WTC11 (cell line): Measurements from ENCODE around the gene MORC2. TPM values are rescaled to one million over a fixed set of nuclear protein-coding genes. Genes with fewer than 3 reads are reported as not detected.

Experiments used
- ATAC-seq: fragments of 200-7000 bp; cut with Tn5 transposase; 2 replicates; pipeline ENCODE4 v1.10.0; 2021; ENCODE audit warnings: mild to moderate bottlenecking, moderate library complexity
- CTCF ChIA-PET: fragments of 300-600 bp; sonication (Branson Sonifier 250); formaldehyde crosslinking; loops from one replicate; lab custom pipeline; 2021; ENCODE audit warnings: antibody characterized with exemption; lab: Charles Lee
- POLR2A ChIA-PET: fragments of 350-600 bp; sonication (Branson Sonifier 250); formaldehyde crosslinking; loops from one replicate; lab custom pipeline; 2021; ENCODE audit warnings: antibody characterized with exemption; lab: Charles Lee
- DNase-seq: peaks from one replicate; pipeline ENCODE4 v3.0.0; 2021; ENCODE audit warnings: low spot score
- H3K27ac Mint-ChIP-seq: 2 replicates; pipeline ENCODE4 v1.8.0; 2021; ENCODE audit warnings: mixed read lengths
- H3K27me3 Mint-ChIP-seq: 2 replicates; pipeline ENCODE4 v1.8.0; 2021; ENCODE audit warnings: low read depth, mild to moderate bottlenecking, moderate library complexity, mixed read lengths
- H3K36me3 Mint-ChIP-seq: 2 replicates; pipeline ENCODE4 v1.8.0; 2021; ENCODE audit warnings: mixed read lengths
- H3K4me1 Mint-ChIP-seq: 2 replicates; pipeline ENCODE4 v1.8.0; 2022; ENCODE audit warnings: mixed read lengths
- H3K4me3 Mint-ChIP-seq: 2 replicates; pipeline ENCODE4 v1.8.0; 2021; ENCODE audit warnings: mild to moderate bottlenecking, moderate library complexity, mixed read lengths
- H3K9me3 Mint-ChIP-seq: 2 replicates; pipeline ENCODE4 v1.8.0; 2021; ENCODE audit warnings: mixed read lengths
- GTF2I ChIP-seq: fragments of 250-450 bp; sonication (Bioruptor Pico); conservative IDR thresholded peaks from 2 replicates; pipeline ENCODE4 v1.4.0; 2021; ENCODE audit warnings: mild to moderate bottlenecking
- HMGA2 ChIP-seq: fragments of 250-450 bp; sonication (Bioruptor Pico); IDR thresholded peaks from 2 replicates; pipeline ENCODE4 v1.4.0; 2021; ENCODE audit warnings: mild to moderate bottlenecking, moderate library complexity
- IRF2 ChIP-seq: sonication (generic); formaldehyde crosslinking; IDR thresholded peaks from 2 replicates; pipeline ENCODE4 v1.8.0; 2022; ENCODE audit warnings: low read depth, missing genetic modification reagents, borderline replicate concordance
- JAZF1 ChIP-seq: fragments of 250-450 bp; sonication (Bioruptor Pico); IDR thresholded peaks from 2 replicates; pipeline ENCODE4 v1.9.0; 2021; ENCODE audit warnings: moderate library complexity, mild to moderate bottlenecking, inconsistent platforms
- JUN ChIP-seq: sonication (generic); formaldehyde crosslinking; IDR thresholded peaks from 2 replicates; pipeline ENCODE4 v1.8.0; 2023; ENCODE audit warnings: mild to moderate bottlenecking, missing genetic modification reagents
- NR3C1 ChIP-seq: sonication (generic); formaldehyde crosslinking; conservative IDR thresholded peaks from 2 replicates; pipeline ENCODE4 v1.8.1; 2023; ENCODE audit warnings: low read depth, mild to moderate bottlenecking, missing genetic modification reagents
- SP1 ChIP-seq: sonication (generic); formaldehyde crosslinking; conservative IDR thresholded peaks from 2 replicates; pipeline ENCODE4 v1.8.1; 2022; ENCODE audit warnings: missing genetic modification reagents
- TCF7 ChIP-seq: sonication (generic); formaldehyde crosslinking; IDR thresholded peaks from 2 replicates; pipeline ENCODE4 v1.8.0; 2022; ENCODE audit warnings: mild to moderate bottlenecking, low read depth, missing genetic modification reagents, moderate library complexity
- TP53 ChIP-seq: sonication (generic); formaldehyde crosslinking; IDR thresholded peaks from 2 replicates; pipeline ENCODE4 v1.8.1; 2023; ENCODE audit warnings: mild to moderate bottlenecking, missing genetic modification reagents
- ZNF263 ChIP-seq: sonication (generic); formaldehyde crosslinking; IDR thresholded peaks from 2 replicates; pipeline ENCODE4 v1.8.1; 2022; ENCODE audit warnings: low read depth, mild to moderate bottlenecking, moderate library complexity, missing genetic modification reagents
- ZNF532 ChIP-seq: fragments of 250-450 bp; sonication (Bioruptor Pico); IDR thresholded peaks from 2 replicates; pipeline ENCODE4 v1.9.0; 2021; ENCODE audit warnings: mild to moderate bottlenecking, borderline replicate concordance
- total RNA-seq: library from RNA; stranded (reverse); gene quantifications from 3 replicates; pipeline ENCODE4 v1.2.3, GENCODE V29; 2021

Gene MORC2
- total RNA-seq, 1 experiment from 2014 or later, result 62.3 TPM

GRCh38 chr22:30906946-30907345 lies 61.6 kb downstream of the MORC2 start:
- Mint-ChIP-seq H3K9me3 (no peaks in the 10 kb centered on the region), H3K4me1 (no peaks in the 10 kb centered on the region), H3K27ac (no peak overlapping the region), H3K36me3 (peaks cover 21% of the 10 kb centered on the region), H3K27me3 (no peaks in the 10 kb centered on the region), H3K4me3 (no peak overlapping the region)
- no peak for ATAC-seq
- CTCF ChIA-PET, result no interaction called here
- no peak for DNase-seq
- TF ChIP-seq ZNF532 (CRISPR knock-in tag), result no peak
- POLR2A ChIA-PET, result no interaction called here

- Mint-ChIP-seq H3K36me3 (peaks cover 24% of the 10 kb centered on the region), H3K4me3 (no peak overlapping the region), H3K9me3 (no peaks in the 10 kb centered on the region), H3K27me3 (no peaks in the 10 kb centered on the region), H3K4me1 (no peaks in the 10 kb centered on the region), H3K27ac (no peak overlapping the region)
- ChIA-PET POLR2A (no interaction called here), CTCF (no interaction called here)
- no peak for DNase-seq
- TF ChIP-seq ZNF532 (CRISPR knock-in tag), result no peak
- TF ChIP-seq HMGA2, result no peak
- no peak for TF ChIP-seq JAZF1 (CRISPR knock-in tag)
- TF ChIP-seq ZNF263 (CRISPR knock-in tag), result no peak
- TF ChIP-seq TP53, result no peak
- TF ChIP-seq JUN (CRISPR knock-in tag), result no peak
- no peak for ATAC-seq
These were observed 62.2 kb downstream of the MORC2 start for GRCh38 chr22:30906411-30906810.

- DNase-seq (no peak), ATAC-seq (no peak)
- no peak for TF ChIP-seq TCF7 (CRISPR knock-in tag)
- no peak for TF ChIP-seq IRF2 (CRISPR knock-in tag)
- TF ChIP-seq NR3C1 (CRISPR knock-in tag), result no peak
- TF ChIP-seq GTF2I, result no peak
- no peak for TF ChIP-seq SP1 (CRISPR knock-in tag)
- H3K9me3 Mint-ChIP-seq, result no peaks in the 10 kb centered on the region
- no peaks in the 10 kb centered on the region for H3K4me1 Mint-ChIP-seq
- H3K36me3 Mint-ChIP-seq, result peaks cover 24% of the 10 kb centered on the region
- CTCF ChIA-PET, result interaction anchor here (0.9 kb wide), 1 partner anchor 150 kb away, joined by 3 read pairs; no protein-coding TSS in a partner anchor
- H3K27me3 Mint-ChIP-seq, result no peaks in the 10 kb centered on the region
- no peak overlapping the region for H3K4me3 Mint-ChIP-seq
- no peak overlapping the region for H3K27ac Mint-ChIP-seq
- POLR2A ChIA-PET, result no interaction called here
These were observed 62.8 kb downstream of the MORC2 start for GRCh38 chr22:30905696-30906341.
